ENCODE measurements around the gene STKLD1.

DNA sequence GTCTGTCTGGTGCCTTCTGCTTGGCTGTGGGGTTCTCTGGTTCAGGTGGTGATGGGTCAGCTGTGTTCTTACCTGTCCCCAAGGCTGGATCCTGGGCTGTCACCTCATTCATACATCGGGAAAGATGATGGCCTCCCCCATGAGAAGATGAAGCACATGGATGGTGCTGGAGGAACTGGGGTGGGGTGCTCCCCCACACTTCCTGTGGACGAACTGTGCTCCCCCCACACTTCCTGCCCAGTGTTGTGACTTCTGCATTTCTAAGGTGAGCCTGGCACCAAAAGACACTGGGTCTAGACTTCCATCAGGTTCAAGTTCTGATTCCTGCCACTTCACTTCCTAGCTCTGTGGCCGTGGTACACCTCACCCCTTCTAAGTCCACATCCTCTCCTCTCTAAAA is 35.9 kb upstream of the STKLD1 start:
- no peak for TF ChIP-seq EZH2 (IDR thresholded peaks at IDR 0.05; ENCODE audit: borderline replicate concordance, low read length)
- TF ChIP-seq, protein P1, sequence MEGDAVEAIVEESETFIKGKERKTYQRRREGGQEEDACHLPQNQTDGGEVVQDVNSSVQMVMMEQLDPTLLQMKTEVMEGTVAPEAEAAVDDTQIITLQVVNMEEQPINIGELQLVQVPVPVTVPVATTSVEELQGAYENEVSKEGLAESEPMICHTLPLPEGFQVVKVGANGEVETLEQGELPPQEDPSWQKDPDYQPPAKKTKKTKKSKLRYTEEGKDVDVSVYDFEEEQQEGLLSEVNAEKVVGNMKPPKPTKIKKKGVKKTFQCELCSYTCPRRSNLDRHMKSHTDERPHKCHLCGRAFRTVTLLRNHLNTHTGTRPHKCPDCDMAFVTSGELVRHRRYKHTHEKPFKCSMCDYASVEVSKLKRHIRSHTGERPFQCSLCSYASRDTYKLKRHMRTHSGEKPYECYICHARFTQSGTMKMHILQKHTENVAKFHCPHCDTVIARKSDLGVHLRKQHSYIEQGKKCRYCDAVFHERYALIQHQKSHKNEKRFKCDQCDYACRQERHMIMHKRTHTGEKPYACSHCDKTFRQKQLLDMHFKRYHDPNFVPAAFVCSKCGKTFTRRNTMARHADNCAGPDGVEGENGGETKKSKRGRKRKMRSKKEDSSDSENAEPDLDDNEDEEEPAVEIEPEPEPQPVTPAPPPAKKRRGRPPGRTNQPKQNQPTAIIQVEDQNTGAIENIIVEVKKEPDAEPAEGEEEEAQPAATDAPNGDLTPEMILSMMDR (conservative IDR thresholded peaks at IDR 0.05 in 1 of 2, IDR thresholded peaks at IDR 0.05 in 1 of 2; ENCODE audit: extremely low read depth in 1 of 2, insufficient read depth in 1 of 2, low read depth in 1 of 2, low read length in 2 of 2) = no peak

Data from mammary epithelial cell (primary cell).